H1 (cell line): ENCODE measurements around the gene SIDT1. TPM values are rescaled to one million over a fixed set of nuclear protein-coding genes. Genes with fewer than 3 reads are reported as not detected.

Experiments
- CTCF ChIA-PET: fragments of 300-600 bp; sonication (Branson Sonifier 250); formaldehyde crosslinking; loops from one replicate; lab custom pipeline; 2021; ENCODE audit not compliant: partially characterized antibody; lab: Charles Lee
- POLR2A ChIA-PET: fragments of 300-600 bp; sonication (Branson Sonifier 250); formaldehyde crosslinking; loops from one replicate; lab custom pipeline; 2021; ENCODE audit warnings: inconsistent platforms; ENCODE audit not compliant: partially characterized antibody; lab: Charles Lee
- DNase-seq, 2 experiments: peaks; one replicate each; pipeline versions ENCODE4 v3.0.0 to v3.0.0-alpha.2; 2010 to 2022; ENCODE audit warnings: low spot score in 2 of 2, low read depth in 1 of 2, mixed read lengths in 1 of 2
- FAIRE-seq: peaks from 2 replicates; lab custom pipeline; 2011; peaks lifted over from hg19 to GRCh38; lab: Jason Lieb, UNC
- H2AFZ ChIP-seq: 2 replicates; pipeline ENCODE4 v1.8.1; 2012; ENCODE audit warnings: low read length, inconsistent platforms
- H2AK5ac ChIP-seq: 2 replicates; pipeline ENCODE4 v1.6.1; 2013; ENCODE audit warnings: low read depth, low read length
- H2BK120ac ChIP-seq: replicated peaks from 2 replicates; pipeline ENCODE3; 2013; ENCODE audit warnings: low read depth, low read length, inconsistent platforms
- H2BK12ac ChIP-seq: 2 replicates; pipeline ENCODE4 v1.6.1; 2013; ENCODE audit warnings: low read depth, low read length
- H2BK15ac ChIP-seq: 2 replicates; pipeline ENCODE4 v1.6.1; 2013; ENCODE audit warnings: low read length
- H2BK20ac ChIP-seq: 2 replicates; pipeline ENCODE4 v1.6.1; 2013; ENCODE audit warnings: low read length
- H2BK5ac ChIP-seq: 2 replicates; pipeline ENCODE4 v1.6.1; 2013; ENCODE audit warnings: low read depth, low read length
- H3K14ac ChIP-seq: 2 replicates; pipeline ENCODE4 v1.6.1; 2013; ENCODE audit warnings: inconsistent platforms; ENCODE audit not compliant: insufficient read length
- H3K18ac ChIP-seq: 2 replicates; pipeline ENCODE4 v1.6.1; 2013; ENCODE audit warnings: low read length; ENCODE audit errors: extremely low read depth
- H3K23ac ChIP-seq: 2 replicates; pipeline ENCODE4 v1.6.1; 2013; ENCODE audit warnings: inconsistent platforms; ENCODE audit not compliant: insufficient read length
- H3K23me2 ChIP-seq: 2 replicates; pipeline ENCODE4 v1.6.1; 2013; ENCODE audit warnings: low read depth, low read length
- H3K27ac ChIP-seq: 2 replicates; pipeline ENCODE4 v1.6.1; 2011; ENCODE audit warnings: low read depth, low read length, inconsistent platforms
- H3K27me3 ChIP-seq, 4 experiments: replicated peaks in 1 of 4; 1 replicate in 1 of 4; 2 replicates in 3 of 4; pipeline versions ENCODE4 v1.6.1 to v1.8.1; 2011 to 2013; ENCODE audit warnings: low read length in 3 of 4, mild to moderate bottlenecking in 3 of 4, inconsistent platforms in 2 of 4, mixed read lengths in 2 of 4, moderate library complexity in 1 of 4; ENCODE audit not compliant: control insufficient read depth in 3 of 4, insufficient read depth in 3 of 4; ENCODE audit errors: extremely low read depth in 1 of 4
- H3K36me3 ChIP-seq, 4 experiments: 2 replicates each; pipeline versions ENCODE4 v1.6.1 to v1.8.1; 2011 to 2013; ENCODE audit warnings: mild to moderate bottlenecking in 4 of 4, low read length in 3 of 4, moderate library complexity in 2 of 4, control low read depth in 1 of 4, inconsistent platforms in 1 of 4; ENCODE audit not compliant: insufficient read depth in 4 of 4, control insufficient read depth in 2 of 4
- H3K4ac ChIP-seq: replicated peaks from 2 replicates; pipeline ENCODE3; 2013; ENCODE audit warnings: low read length, low read depth, mixed read lengths, inconsistent platforms; ENCODE audit not compliant: insufficient read length
- H3K4me1 ChIP-seq, 4 experiments: replicated peaks in 1 of 4; 1 replicate in 1 of 4; 2 replicates in 3 of 4; pipeline versions ENCODE4 v1.6.1 to v1.8.1; 2011 to 2013; ENCODE audit warnings: low read length in 3 of 4, inconsistent platforms in 2 of 4, mixed read lengths in 1 of 4; ENCODE audit not compliant: insufficient read depth in 4 of 4, control insufficient read depth in 3 of 4
- H3K4me2 ChIP-seq, 2 experiments: 2 replicates each; pipeline versions ENCODE4 v1.6.1 to v1.8.1; 2011 to 2013; ENCODE audit warnings: low read depth in 2 of 2, low read length in 2 of 2, control low read depth in 1 of 2, inconsistent platforms in 1 of 2, mild to moderate bottlenecking in 1 of 2; ENCODE audit not compliant: insufficient read depth in 1 of 2
- H3K4me3 ChIP-seq, 4 experiments: fragments of 200-600, 300-600 bp in 1 of 4; sonication (generic), shearing (Covaris generic), sonication (Bioruptor Twin) in 1 of 4; 2 replicates each; pipeline versions ENCODE4 v1.5.1 to v1.8.1; 2011 to 2016; ENCODE audit warnings: low read length in 4 of 4, low read depth in 3 of 4, control low read depth in 2 of 4, inconsistent platforms in 2 of 4, mild to moderate bottlenecking in 2 of 4, mixed read lengths in 1 of 4, moderate library complexity in 1 of 4; ENCODE audit not compliant: insufficient read depth in 2 of 4; ENCODE audit errors: extremely low read depth in 1 of 4
- H3K56ac ChIP-seq: replicated peaks from 2 replicates; pipeline ENCODE3; 2013; ENCODE audit warnings: low read depth, mild to moderate bottlenecking, mixed read lengths, low read length, inconsistent platforms; ENCODE audit not compliant: insufficient read length
- H3K79me1 ChIP-seq: 2 replicates; pipeline ENCODE4 v1.6.1; 2013; ENCODE audit warnings: low read depth, low read length, control low read depth
- H3K79me2 ChIP-seq, 2 experiments: 2 replicates each; pipeline versions ENCODE4 v1.6.1 to v1.8.1; 2012 to 2013; ENCODE audit warnings: low read length in 2 of 2, mild to moderate bottlenecking in 2 of 2, inconsistent platforms in 1 of 2; ENCODE audit not compliant: insufficient read depth in 2 of 2, control insufficient read depth in 1 of 2
- H3K9ac ChIP-seq, 4 experiments: replicated peaks in 1 of 4; 1 replicate in 1 of 4; 2 replicates in 3 of 4; pipeline versions ENCODE4 v1.6.1 to v1.8.1; 2011 to 2013; ENCODE audit warnings: low read depth in 3 of 4, low read length in 3 of 4, control low read depth in 2 of 4, mild to moderate bottlenecking in 2 of 4, moderate library complexity in 2 of 4, inconsistent platforms in 1 of 4; ENCODE audit errors: extremely low read depth in 1 of 4
- H3K9me3 ChIP-seq, 2 experiments: 2 replicates each; pipeline versions ENCODE4 v1.6.1 to v1.8.1; 2012 to 2013; ENCODE audit warnings: mild to moderate bottlenecking in 2 of 2, moderate library complexity in 2 of 2, control low read depth in 1 of 2, inconsistent platforms in 1 of 2, low read depth in 1 of 2, low read length in 1 of 2, mixed read lengths in 1 of 2; ENCODE audit not compliant: insufficient read depth in 2 of 2
- H4K20me1 ChIP-seq, 2 experiments: replicated peaks in 1 of 2; 2 replicates each; pipeline versions ENCODE3 to v1.8.1; 2011 to 2013; ENCODE audit warnings: inconsistent platforms in 2 of 2, low read length in 2 of 2, mild to moderate bottlenecking in 1 of 2; ENCODE audit not compliant: insufficient read depth in 2 of 2, control insufficient read depth in 1 of 2
- H4K5ac ChIP-seq: 2 replicates; pipeline ENCODE4 v1.6.1; 2013; ENCODE audit warnings: low read length, low read depth, mixed read lengths, inconsistent platforms; ENCODE audit not compliant: insufficient read length
- H4K8ac ChIP-seq: 2 replicates; pipeline ENCODE4 v1.8.0; 2013; ENCODE audit warnings: mild to moderate bottlenecking, moderate library complexity, low read length, inconsistent platforms; ENCODE audit not compliant: insufficient read depth; ENCODE audit errors: extremely low read depth
- H4K91ac ChIP-seq: replicated peaks from 2 replicates; pipeline ENCODE3; 2013; ENCODE audit warnings: low read length, mixed read lengths, inconsistent platforms; ENCODE audit not compliant: insufficient read length
- CBX8 ChIP-seq: fragments of 300-800, 300-1000 bp; sonication (generic); IDR thresholded peaks from 2 replicates; pipeline ENCODE4 v1.7.1; 2016; ENCODE audit warnings: low read depth, low read length, borderline replicate concordance
- CTCF ChIP-seq, 3 experiments: IDR thresholded peaks; 1 replicate in 2 of 3; 2 replicates in 1 of 3; pipeline versions ENCODE4 v1.5.1 to v1.6.1; 2011; ENCODE audit warnings: low read length in 3 of 3, mild to moderate bottlenecking in 3 of 3, inconsistent platforms in 2 of 3, low read depth in 1 of 3, moderate library complexity in 1 of 3; ENCODE audit not compliant: insufficient read depth in 1 of 3; ENCODE audit errors: control extremely low read depth in 1 of 3
- GABPA ChIP-seq: IDR thresholded peaks from 2 replicates; pipeline ENCODE4 v1.6.1; 2011; ENCODE audit warnings: mild to moderate bottlenecking, low read length, moderate library complexity, borderline replicate concordance; ENCODE audit not compliant: insufficient read depth
- KDM4A ChIP-seq: IDR thresholded peaks from one replicate; pipeline ENCODE4 v1.7.1; 2012; ENCODE audit warnings: low read depth, mild to moderate bottlenecking, moderate library complexity, low read length, inconsistent platforms; ENCODE audit not compliant: severe bottlenecking
- PHF8 ChIP-seq: fragments of 200-600 bp; sonication (generic); conservative IDR thresholded peaks from 2 replicates; pipeline ENCODE4 v1.7.1; 2012; ENCODE audit warnings: low read depth, mild to moderate bottlenecking, inconsistent platforms, low read length, moderate library complexity
- SP2 ChIP-seq: IDR thresholded peaks from 2 replicates; pipeline ENCODE4 v1.6.1; 2012; ENCODE audit warnings: mild to moderate bottlenecking, low read length, inconsistent platforms
- SUZ12 ChIP-seq: fragments of 200-600 bp; sonication (generic); IDR thresholded peaks from 2 replicates; pipeline ENCODE4 v1.6.1; 2012; ENCODE audit warnings: mild to moderate bottlenecking, inconsistent platforms, low read length, moderate library complexity, mixed read lengths
- TCF12 ChIP-seq: IDR thresholded peaks from 2 replicates; pipeline ENCODE4 v1.6.1; 2011; ENCODE audit warnings: low read depth, mild to moderate bottlenecking, low read length
- ZNF274 ChIP-seq: IDR thresholded peaks from 2 replicates; pipeline ENCODE4 v1.7.0; 2012; ENCODE audit warnings: low read length, borderline replicate concordance; ENCODE audit errors: extremely low read depth
- WGBS, 2 experiments: shearing (Covaris generic) in 1 of 2; methylation state at CpG; one replicate each; pipeline versions ENCODE4 v1.1.6 to v1.1.7; 2013 to 2015; ENCODE audit warnings: low lambda C conversion rate in 2 of 2, mixed read lengths in 2 of 2, inconsistent platforms in 1 of 2, low coverage in 1 of 2, missing lambda C conversion rate in 1 of 2; ENCODE audit not compliant: insufficient replicate concordance in 2 of 2, insufficient coverage in 1 of 2, insufficient read length in 1 of 2; ENCODE audit errors: extremely low coverage in 1 of 2, missing lambda C conversion rate in 1 of 2; 5-methylcytosine and 5-hydroxymethylcytosine counted together
- polyA plus RNA-seq, 7 experiments: library from polyadenylated mRNA; depleted of rRNA in 3 of 7; stranded (reverse) in 5 of 7; unstranded in 2 of 7; fragments of >200 nt in 5 of 7; fragments of 200-250 nt in 2 of 7; gene quantifications; 1 replicate in 5 of 7; 2 replicates in 1 of 7; 4 replicates in 1 of 7; pipeline versions ENCODE4 v1.2.1 to v1.2.3, GENCODE V29; 2011 to 2013; ENCODE audit warnings: missing spikeins in 2 of 7, mixed read lengths in 2 of 7
- total RNA-seq: library from RNA; stranded (reverse); fragmentation: NEBNext Ultra II Directional; extraction: Animal tissue kit (Norgen Biotek cat#: 25700); gene quantifications from 2 replicates; pipeline ENCODE4 v1.2.1, GENCODE V29; 2021

The SIDT1 gene
- total and polyA plus RNA-seq, 2 of the 8 experiments (the other 6 are each of a cell fraction or from before 2014, with no cell fraction given): 0.06 TPM; not detected in 1

GRCh38 chr3:113507501-113508067 lies 24.8 kb upstream of the SIDT1 start:
- no peak overlapping the region for H2BK15ac ChIP-seq
- H3K27me3 ChIP-seq: peaks cover 0 to 1% (median 0%) of the 10 kb centered on the region in 4 experiments; a peak in 1 of 7 replicates
- H3K36me3 ChIP-seq: no peaks in the 10 kb centered on the region
- no peak overlapping the region for H2BK20ac ChIP-seq
- no peak overlapping the region for H2AFZ ChIP-seq
- ChIA-PET POLR2A (no interaction called here), CTCF (interaction anchor here (0.6 to 0.7 kb wide), 2 partner anchors 149 to 447 kb away, joined by 3 read pairs; no protein-coding TSS in a partner anchor)
- H3K27ac ChIP-seq: no peak overlapping the region
- H3K14ac ChIP-seq: no peak overlapping the region
- no peak overlapping the region for H4K5ac ChIP-seq
- no peaks in the 10 kb centered on the region for H3K4me1 ChIP-seq
- H2BK120ac ChIP-seq: no peak overlapping the region
- H3K4me2 ChIP-seq: no peak overlapping the region
- H3K4me3 ChIP-seq: no peak overlapping the region
- DNase-seq (no peak), FAIRE-seq (no peak)
- H3K18ac ChIP-seq: no peak overlapping the region
- TF ChIP-seq GABPA (no peak), CTCF (IDR thresholded peaks at IDR 0.05; ENCODE audit: control extremely low read depth in 1 of 3, insufficient read depth in 1 of 3, low read depth in 1 of 3, low read length in 3 of 3) (no peak), CBX8 (no peak), KDM4A (no peak), TCF12 (no peak), SP2 (no peak), ZNF274 (no peak), PHF8 (no peak), SUZ12 (no peak)
- no peaks in the 10 kb centered on the region for H3K23me2 ChIP-seq
- no peaks in the 10 kb centered on the region for H3K79me1 ChIP-seq
- no peaks in the 10 kb centered on the region for H3K9me3 ChIP-seq
- H2AK5ac ChIP-seq: no peak overlapping the region
- no peaks in the 10 kb centered on the region for H4K20me1 ChIP-seq
- no peak overlapping the region for H3K4ac ChIP-seq
- H3K79me2 ChIP-seq: peaks cover 0 to 20% of the 10 kb centered on the region in 2 experiments; a peak in 2 of 4 replicates
- WGBS, 2 experiments: 87% methylated on average over 4 of the region's 4 CpGs; no CpG with 5 or more reads in 1 of the 2 experiments
- H2BK5ac ChIP-seq: no peak overlapping the region
- no peak overlapping the region for H2BK12ac ChIP-seq
- no peak overlapping the region for H3K9ac ChIP-seq
- H3K23ac ChIP-seq: no peak overlapping the region
- H3K56ac ChIP-seq: no peak overlapping the region
- H4K8ac ChIP-seq: no peak overlapping the region
- no peak overlapping the region for H4K91ac ChIP-seq
